Measurements from ENCODE around the gene EMC8. TPM values are rescaled to one million over a fixed set of nuclear protein-coding genes. Genes with fewer than 3 reads are reported as not detected.

EMC8 gene
- total RNA-seq, 4 donors from 2014 or later, result 23.4 to 32.5 (median 26.8) TPM

GRCh38 chr16:85735946-85736345 is 63.4 kb downstream of the EMC8 start:
- no peak overlapping the region for H3K4me3 ChIP-seq
- H3K9me3 ChIP-seq, result no peaks in the 10 kb centered on the region
- H3K27ac ChIP-seq, result no peak overlapping the region
- H3K4me1 ChIP-seq, result no peaks in the 10 kb centered on the region
- H3K36me3 ChIP-seq, result no peaks in the 10 kb centered on the region
- 59% methylated on average over 4 of the region's 6 CpGs; no CpG with 5 or more reads in 1 of the 2 donors for WGBS, 2 donors (ENCODE audit: low coverage in 1 of 2)
- ATAC-seq, result no peak
- TF ChIP-seq EP300 (IDR thresholded peaks at IDR 0.05) (no peak), POLR2AphosphoS5 (IDR thresholded peaks at IDR 0.05) (no peak), POLR2A (IDR thresholded peaks at IDR 0.05) (no peak), CTCF (IDR thresholded peaks at IDR 0.05) (no peak)
- no peaks in the 10 kb centered on the region for H3K27me3 ChIP-seq

- 90% methylated on average over 2 of the region's 14 CpGs; no CpG with 5 or more reads in 1 of the 2 donors for WGBS, 2 donors (ENCODE audit: low coverage in 1 of 2)
- TF ChIP-seq POLR2A (IDR thresholded peaks at IDR 0.05) (no peak), CTCF (IDR thresholded peaks at IDR 0.05) (no peak)
- no peak for ATAC-seq
- H3K27me3 ChIP-seq, result no peaks in the 10 kb centered on the region
- H3K36me3 ChIP-seq, result no peaks in the 10 kb centered on the region
- H3K4me1 ChIP-seq, result no peaks in the 10 kb centered on the region
- H3K9me3 ChIP-seq, result no peaks in the 10 kb centered on the region
- H3K4me3 ChIP-seq, result no peak overlapping the region
- H3K27ac ChIP-seq, result no peak overlapping the region
Measured at GRCh38 chr16:85735225-85735635, 64.1 kb downstream of the EMC8 start.

- Histone ChIP-seq H3K4me1 (no peaks in the 10 kb centered on the region), H3K4me3 (no peak overlapping the region), H3K27ac (no peak overlapping the region), H3K9me3 (no peaks in the 10 kb centered on the region), H3K27me3 (no peaks in the 10 kb centered on the region), H3K36me3 (no peaks in the 10 kb centered on the region)
- TF ChIP-seq POLR2A (IDR thresholded peaks at IDR 0.05), result no peak
- TF ChIP-seq CTCF (IDR thresholded peaks at IDR 0.05), result no peak
- no peak for TF ChIP-seq POLR2AphosphoS5 (IDR thresholded peaks at IDR 0.05)
- no peak for TF ChIP-seq EP300 (IDR thresholded peaks at IDR 0.05)
- ATAC-seq, result no peak
- WGBS, 2 donors (ENCODE audit: low coverage in 1 of 2), result 89% methylated on average over 3 of the region's 10 CpGs; no CpG with 5 or more reads in 1 of the 2 donors
Measured at GRCh38 chr16:85734311-85735017, 64.9 kb downstream of the EMC8 start.

GRCh38 chr16:85733839-85734170 is 65.5 kb downstream of the EMC8 start:
- Histone ChIP-seq H3K9me3 (no peaks in the 10 kb centered on the region), H3K27ac (no peak overlapping the region), H3K36me3 (no peaks in the 10 kb centered on the region), H3K27me3 (no peaks in the 10 kb centered on the region), H3K4me1 (no peaks in the 10 kb centered on the region), H3K4me3 (no peak overlapping the region)
- ATAC-seq, result no peak
- WGBS, 2 donors (ENCODE audit: low coverage in 1 of 2), result 67 to 82% methylated on average over 3 to 4 of the region's 11 CpGs
- no peak for TF ChIP-seq POLR2AphosphoS5 (IDR thresholded peaks at IDR 0.05)
- no peak for TF ChIP-seq CTCF (IDR thresholded peaks at IDR 0.05)
- no peak for TF ChIP-seq EP300 (IDR thresholded peaks at IDR 0.05)
- TF ChIP-seq POLR2A (IDR thresholded peaks at IDR 0.05), result no peak

- no peak overlapping the region for H3K4me3 ChIP-seq
- no peaks in the 10 kb centered on the region for H3K9me3 ChIP-seq
- no peaks in the 10 kb centered on the region for H3K36me3 ChIP-seq
- TF ChIP-seq POLR2AphosphoS5 (IDR thresholded peaks at IDR 0.05) (no peak), EP300 (IDR thresholded peaks at IDR 0.05) (no peak), POLR2A (IDR thresholded peaks at IDR 0.05) (no peak), CTCF (IDR thresholded peaks at IDR 0.05) (no peak)
- no peaks in the 10 kb centered on the region for H3K4me1 ChIP-seq
- H3K27me3 ChIP-seq, result no peaks in the 10 kb centered on the region
- 74 to 76% methylated on average over 8 to 10 of the region's 13 CpGs for WGBS, 2 donors (ENCODE audit: low coverage in 1 of 2)
- no peak for ATAC-seq
- no peak overlapping the region for H3K27ac ChIP-seq
Measured at GRCh38 chr16:85733155-85733838, 66.0 kb downstream of the EMC8 start.

All from gastroesophageal sphincter (tissue), 4 donors.